IMR-90 (cell line): ENCODE results near the gene CBX5. TPM values are rescaled to one million over a fixed set of nuclear protein-coding genes. Genes with fewer than 3 reads are reported as not detected.
"Not testable (repeated sequence)": the region's sequence is repeated elsewhere in the genome, so short reads cannot be mapped to it uniquely, and the experiment has no call there.

ENCODE experiments used
- ATAC-seq: fragments of 200-7000 bp; cut with Tn5 transposase; 2 replicates; pipeline ENCODE4 v1.9.1; 2020; ENCODE audit warnings: low read depth, mild to moderate bottlenecking, moderate library complexity
- BruUV-seq: library from RNA; stranded (reverse); fragments of 400-500 nt; replicated peaks from 2 replicates; lab custom pipeline; 2021; lab: Mats Ljungman, UMichigan
- CTCF ChIA-PET: fragments of 300-600 bp; formaldehyde crosslinking; extraction: SDS; loops from one replicate; lab custom pipeline; 2021; ENCODE audit warnings: antibody characterized with exemption; lab: Yijun Ruan, JAX
- POLR2A ChIA-PET: fragments of 300-600 bp; sonication (Branson Sonifier 250); formaldehyde crosslinking; loops from one replicate; lab custom pipeline; 2022; ENCODE audit warnings: antibody characterized with exemption; ENCODE audit not compliant: unreplicated experiment; lab: Charles Lee
- DNase-seq: peaks from one replicate; pipeline ENCODE4 v3.0.0; 2013
- H2AFZ ChIP-seq: replicated peaks from 2 replicates; pipeline ENCODE3; 2013; ENCODE audit warnings: low read length, mild to moderate bottlenecking; ENCODE audit not compliant: poor library complexity
- H2AK5ac ChIP-seq: 2 replicates; pipeline ENCODE4 v1.6.1; 2013; ENCODE audit warnings: low read depth, low read length, inconsistent platforms
- H2AK9ac ChIP-seq: replicated peaks from 2 replicates; pipeline ENCODE3; 2013; ENCODE audit warnings: mild to moderate bottlenecking, low read depth, low read length, moderate library complexity; ENCODE audit not compliant: poor library complexity
- H2BK120ac ChIP-seq: 2 replicates; pipeline ENCODE4 v1.6.1; 2013; ENCODE audit warnings: low read depth, low read length, inconsistent platforms
- H2BK15ac ChIP-seq: 3 replicates; pipeline ENCODE4 v1.6.1; 2013; ENCODE audit warnings: low read depth, low read length, inconsistent platforms
- H2BK20ac ChIP-seq: 2 replicates; pipeline ENCODE4 v1.6.1; 2013; ENCODE audit warnings: low read depth, mild to moderate bottlenecking, inconsistent platforms, low read length, moderate library complexity
- H2BK5ac ChIP-seq: 2 replicates; pipeline ENCODE4 v1.6.1; 2013; ENCODE audit warnings: mild to moderate bottlenecking, low read depth, low read length, inconsistent platforms; ENCODE audit not compliant: poor library complexity, severe bottlenecking
- H3K14ac ChIP-seq: replicated peaks from 2 replicates; pipeline ENCODE4 v1.6.1; 2013; ENCODE audit warnings: low read depth, low read length, inconsistent platforms
- H3K18ac ChIP-seq: 2 replicates; pipeline ENCODE4 v1.6.1; 2013; ENCODE audit warnings: low read depth, low read length, control low read depth
- H3K23ac ChIP-seq: 2 replicates; pipeline ENCODE4 v1.6.1; 2013; ENCODE audit warnings: low read depth, low read length, inconsistent platforms
- H3K27ac ChIP-seq: 2 replicates; pipeline ENCODE4 v1.5.1; 2013; ENCODE audit warnings: mild to moderate bottlenecking, control low read depth, low read length; ENCODE audit not compliant: insufficient read depth
- H3K27me3 ChIP-seq: 2 replicates; pipeline ENCODE4 v1.6.1; 2013; ENCODE audit warnings: low read length; ENCODE audit not compliant: control insufficient read depth, insufficient read depth
- H3K36me3 ChIP-seq: 2 replicates; pipeline ENCODE4 v1.6.1; 2013; ENCODE audit warnings: low read length, mixed read lengths; ENCODE audit not compliant: control insufficient read depth, insufficient read depth
- H3K4ac ChIP-seq: 2 replicates; pipeline ENCODE4 v1.6.1; 2013; ENCODE audit warnings: low read depth, low read length, inconsistent platforms
- H3K4me1 ChIP-seq: 2 replicates; pipeline ENCODE4 v1.6.1; 2013; ENCODE audit warnings: low read length, mixed read lengths; ENCODE audit not compliant: control insufficient read depth, insufficient read depth
- H3K4me2 ChIP-seq: 2 replicates; pipeline ENCODE4 v1.6.1; 2013; ENCODE audit warnings: low read depth, mild to moderate bottlenecking, control low read depth, low read length, moderate library complexity
- H3K4me3 ChIP-seq: 2 replicates; pipeline ENCODE4 v1.5.1; 2013; ENCODE audit warnings: low read depth, mild to moderate bottlenecking, control low read depth, low read length, moderate library complexity; ENCODE audit not compliant: insufficient read depth
- H3K56ac ChIP-seq: 2 replicates; pipeline ENCODE4 v1.6.1; 2013; ENCODE audit warnings: low read length, inconsistent platforms; ENCODE audit not compliant: insufficient read depth; ENCODE audit errors: extremely low read depth
- H3K79me1 ChIP-seq, 2 experiments: 2 replicates each; pipeline ENCODE4 v1.6.1; 2013; ENCODE audit warnings: low read length in 2 of 2, inconsistent platforms in 1 of 2, low read depth in 1 of 2
- H3K9ac ChIP-seq: 2 replicates; pipeline ENCODE4 v1.6.1; 2013; ENCODE audit warnings: low read depth, low read length, control low read depth
- H3K9me1 ChIP-seq: 2 replicates; pipeline ENCODE4 v1.6.1; 2013; ENCODE audit warnings: low read length, inconsistent platforms; ENCODE audit not compliant: insufficient read depth
- H3K9me3 ChIP-seq: 2 replicates; pipeline ENCODE4 v1.6.1; 2013; ENCODE audit warnings: low read length; ENCODE audit not compliant: control insufficient read depth, insufficient read depth
- H4K20me1 ChIP-seq: 2 replicates; pipeline ENCODE4 v1.6.1; 2013; ENCODE audit warnings: low read length, inconsistent platforms; ENCODE audit not compliant: insufficient read depth
- H4K5ac ChIP-seq: 2 replicates; pipeline ENCODE4 v1.6.1; 2013; ENCODE audit warnings: mild to moderate bottlenecking, low read depth, low read length, control low read depth
- H4K8ac ChIP-seq, 2 experiments: 2 replicates each; pipeline ENCODE4 v1.6.1; 2013; ENCODE audit warnings: low read depth in 2 of 2, low read length in 2 of 2, control low read depth in 1 of 2, inconsistent platforms in 1 of 2
- H4K91ac ChIP-seq: 2 replicates; pipeline ENCODE4 v1.6.1; 2013; ENCODE audit warnings: low read depth, low read length, inconsistent platforms; ENCODE audit not compliant: insufficient read depth
- CEBPB ChIP-seq: IDR thresholded peaks from 2 replicates; pipeline ENCODE4 v1.6.1; 2012; ENCODE audit warnings: low read depth, low read length, improper control_type of control experiment
- RFX5 ChIP-seq: IDR thresholded peaks from 2 replicates; pipeline ENCODE4 v1.8.0; 2012; ENCODE audit warnings: low read depth, mild to moderate bottlenecking, low read length, moderate library complexity
- WGBS, 2 experiments: methylation state at CpG; one replicate each; pipeline versions ENCODE4 v1.1.5 to v1.1.7; 2013; ENCODE audit warnings: missing lambda C conversion rate in 2 of 2; ENCODE audit not compliant: insufficient read length in 1 of 2; ENCODE audit errors: extremely low coverage in 2 of 2; 5-methylcytosine and 5-hydroxymethylcytosine counted together
- dilution Hi-C: fragments of 300-500 bp; cut with HindIII; formaldehyde crosslinking; loops from one replicate; pipeline ENCODE4 v1.14.3; 2018; ENCODE audit warnings: low sequenced_read_pairs; ENCODE audit not compliant: unreplicated experiment
- in situ Hi-C: fragments of 300-500 bp; cut with MboI; formaldehyde crosslinking; loops from 3 replicates; pipeline ENCODE4 v1.14.3; 2019; ENCODE audit warnings: low sequenced_read_pairs, inconsistent platforms, mixed read lengths
- intact Hi-C: fragments of 100-400 bp; cut with micrococcal nuclease; formaldehyde crosslinking; loops from 2 replicates; pipeline ENCODE4 v1.10.0; 2022
- polyA plus RNA-seq, 3 experiments: library from polyadenylated mRNA; depleted of rRNA; stranded (reverse); fragments of >200 nt; gene quantifications; 2 replicates each; pipeline ENCODE4 v1.2.3, GENCODE V29; 2012; ENCODE audit warnings: low replicate concordance in 1 of 3
- total RNA-seq: library from RNA; depleted of rRNA; stranded (reverse); fragments of >200 nt; gene quantifications from 2 replicates; pipeline ENCODE4 v1.2.3, GENCODE V29; 2012

Gene CBX5
- total and polyA plus RNA-seq, 2 of the 4 experiments (the other 2 are of a cell fraction), result 18.0 to 40.9 TPM

- no peak for TF ChIP-seq RFX5
- no peak for TF ChIP-seq CEBPB
Measured at GRCh38 chr12:54285150-54286041, 5.5 kb upstream of the CBX5 start (continued).

GRCh38 chr12:54284070-54284780 is 4.3 kb upstream of the CBX5 start:
- Histone ChIP-seq H3K79me1 (peaks cover 12 to 37% of the 10 kb centered on the region in 2 experiments), H3K36me3 (peaks cover 42% of the 10 kb centered on the region), H4K20me1 (peaks cover 83% of the 10 kb centered on the region)
- H2BK120ac ChIP-seq, H3K14ac ChIP-seq, H3K9ac ChIP-seq, H2BK20ac ChIP-seq, H3K27me3 ChIP-seq, H2AK9ac ChIP-seq, H3K27ac ChIP-seq, POLR2A ChIA-PET, H4K8ac ChIP-seq, H4K5ac ChIP-seq, H3K4me2 ChIP-seq, H3K9me3 ChIP-seq, H2AFZ ChIP-seq, H2BK15ac ChIP-seq, ATAC-seq, H3K4ac ChIP-seq, intact Hi-C loops, H3K4me1 ChIP-seq, H3K23ac ChIP-seq, H4K91ac ChIP-seq, H2AK5ac ChIP-seq, in situ Hi-C loops, H2BK5ac ChIP-seq, DNase-seq, H3K4me3 ChIP-seq, dilution Hi-C loops, H3K9me1 ChIP-seq, H3K18ac ChIP-seq, H3K56ac ChIP-seq: not testable (repeated sequence)
- CTCF ChIA-PET, result interaction anchor here (0.6 to 1.0 kb wide), 4 partner anchors 10 to 65 kb away, joined by 3 to 5 read pairs (median 4); partner anchors contain the start of gene COPZ1
- WGBS, 2 experiments, result 20% methylated on average over 1 of the region's 2 CpGs; no CpG with 5 or more reads in 1 of the 2 experiments
- TSS peak; percentile 45 for BruUV-seq
